IPS-15b (cell line): ENCODE measurements around the gene SLC35C1.
A peak's percentile ranks its signal among the peaks of the same experiment; 100 is the strongest.

Experiments
- H3K27me3 ChIP-seq: one replicate; pipeline ENCODE4 v1.6.1; 2013; ENCODE audit warnings: low read length; ENCODE audit not compliant: control insufficient read depth, insufficient read depth
- H3K36me3 ChIP-seq: one replicate; pipeline ENCODE4 v1.6.1; 2013; ENCODE audit warnings: low read length; ENCODE audit not compliant: control insufficient read depth, insufficient read depth
- H3K4me1 ChIP-seq: one replicate; pipeline ENCODE4 v1.6.1; 2013; ENCODE audit warnings: mild to moderate bottlenecking, low read length; ENCODE audit not compliant: control insufficient read depth, insufficient read depth
- H3K4me3 ChIP-seq: one replicate; pipeline ENCODE4 v1.5.1; 2013; ENCODE audit warnings: low read depth, low read length
- H3K9ac ChIP-seq: one replicate; pipeline ENCODE4 v1.6.1; 2013; ENCODE audit warnings: low read depth, mild to moderate bottlenecking, low read length
- H3K9me3 ChIP-seq: one replicate; pipeline ENCODE4 v1.6.1; 2013; ENCODE audit warnings: mild to moderate bottlenecking, low read length; ENCODE audit not compliant: control insufficient read depth, insufficient read depth

The SLC35C1 gene

GRCh38 chr11:45804761-45805304 lies at the start of gene SLC35C1:
Gene SLC35C1, plus strand, starts transcription at chr11:45805149. Its CDS starts 653 bp downstream, at chr11:45805802.
- Histone ChIP-seq H3K4me1 (peaks cover 8% of the 10 kb centered on the region), H3K9me3 (no peaks in the 10 kb centered on the region), H3K36me3 (peaks cover 6% of the 10 kb centered on the region), H3K27me3 (peaks cover 26% of the 10 kb centered on the region), H3K4me3 (peak within 1 kb of the TSS; percentile 85), H3K9ac (peak within 1 kb of the TSS; percentile 70)

- H3K4me1 ChIP-seq, result peaks cover 2% of the 10 kb centered on the region
- H3K27me3 ChIP-seq, result no peaks in the 10 kb centered on the region
- H3K4me3 ChIP-seq, result no peak overlapping the region
- no peaks in the 10 kb centered on the region for H3K9me3 ChIP-seq
- H3K9ac ChIP-seq, result no peak overlapping the region
- no peaks in the 10 kb centered on the region for H3K36me3 ChIP-seq
Observed at GRCh38 chr11:45755281-45755859, 49.6 kb upstream of the SLC35C1 start.

- Histone ChIP-seq H3K27me3 (no peaks in the 10 kb centered on the region), H3K4me1 (peaks cover 2% of the 10 kb centered on the region), H3K4me3 (no peak overlapping the region), H3K36me3 (no peaks in the 10 kb centered on the region), H3K9ac (no peak overlapping the region), H3K9me3 (no peaks in the 10 kb centered on the region)
Observed at GRCh38 chr11:45756384-45757010, 48.5 kb upstream of the SLC35C1 start.

- Histone ChIP-seq H3K36me3 (no peaks in the 10 kb centered on the region), H3K4me1 (peaks cover 2% of the 10 kb centered on the region), H3K4me3 (no peak overlapping the region), H3K9me3 (no peaks in the 10 kb centered on the region), H3K9ac (no peak overlapping the region), H3K27me3 (no peaks in the 10 kb centered on the region)
Observed at GRCh38 chr11:45757672-45758071, 47.3 kb upstream of the SLC35C1 start.

DNA sequence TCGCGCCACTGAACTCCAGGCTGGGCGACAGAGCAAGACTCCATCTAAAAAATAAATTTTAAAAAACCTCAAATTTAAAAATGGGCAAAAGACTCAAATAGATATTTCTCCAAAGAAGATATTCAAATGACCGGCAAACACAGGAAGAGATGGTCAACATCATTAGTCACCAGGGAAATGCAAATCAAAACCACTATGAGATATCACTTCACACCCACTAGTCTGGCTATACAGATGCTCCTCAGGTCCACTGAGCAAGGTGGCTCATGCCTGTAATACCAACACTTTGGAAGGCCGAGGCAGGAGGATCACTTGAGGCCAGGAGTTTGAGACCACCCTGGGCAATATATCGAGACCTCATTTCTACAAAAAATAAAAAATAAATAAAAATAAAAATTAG lies 43.3 kb upstream of the SLC35C1 start:
- H3K4me3 ChIP-seq, result no peak overlapping the region
- no peak overlapping the region for H3K9ac ChIP-seq
- H3K36me3 ChIP-seq, result no peaks in the 10 kb centered on the region
- H3K27me3 ChIP-seq, result no peaks in the 10 kb centered on the region
- H3K4me1 ChIP-seq, result peaks cover 2% of the 10 kb centered on the region
- H3K9me3 ChIP-seq, result no peaks in the 10 kb centered on the region

- H3K9ac ChIP-seq, result no peak overlapping the region
- no peaks in the 10 kb centered on the region for H3K4me1 ChIP-seq
- H3K4me3 ChIP-seq, result no peak overlapping the region
- no peaks in the 10 kb centered on the region for H3K9me3 ChIP-seq
- H3K27me3 ChIP-seq, result no peaks in the 10 kb centered on the region
- no peaks in the 10 kb centered on the region for H3K36me3 ChIP-seq
Observed at GRCh38 chr11:45765107-45765668, 39.8 kb upstream of the SLC35C1 start.

GRCh38 chr11:45765836-45766235 lies 39.1 kb upstream of the SLC35C1 start:
- Histone ChIP-seq H3K9ac (no peak overlapping the region), H3K36me3 (no peaks in the 10 kb centered on the region), H3K4me1 (peaks cover under 1% of the 10 kb centered on the region), H3K9me3 (no peaks in the 10 kb centered on the region), H3K27me3 (peaks cover under 1% of the 10 kb centered on the region), H3K4me3 (no peak overlapping the region)

- H3K27me3 ChIP-seq, result peaks cover 6% of the 10 kb centered on the region
- H3K9me3 ChIP-seq, result no peaks in the 10 kb centered on the region
- peaks cover 2% of the 10 kb centered on the region for H3K4me1 ChIP-seq
- no peaks in the 10 kb centered on the region for H3K36me3 ChIP-seq
- H3K9ac ChIP-seq, result no peak overlapping the region
- no peak overlapping the region for H3K4me3 ChIP-seq
Observed at GRCh38 chr11:45766469-45766868, 38.5 kb upstream of the SLC35C1 start.

DNA sequence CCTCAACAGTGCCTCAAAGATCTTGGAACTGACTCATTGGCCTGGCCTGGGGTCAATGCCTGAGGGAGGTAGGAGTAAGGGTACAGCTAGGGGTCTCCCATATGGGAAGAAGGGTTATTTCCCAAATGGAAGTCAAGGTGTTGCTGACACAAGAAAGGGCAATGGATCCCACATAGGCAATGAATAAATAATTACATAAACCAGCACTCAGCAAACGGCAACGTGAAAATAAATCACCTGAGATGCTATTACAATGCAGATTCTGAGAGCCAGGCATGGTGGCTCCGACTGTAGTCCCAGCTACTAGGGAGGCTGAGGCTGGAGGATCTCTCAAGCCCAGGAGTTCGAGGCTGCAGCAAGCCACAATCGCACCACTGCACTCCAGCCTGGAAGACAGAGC lies 36.5 kb upstream of the SLC35C1 start:
- H3K9me3 ChIP-seq, result no peaks in the 10 kb centered on the region
- no peak overlapping the region for H3K4me3 ChIP-seq
- peaks cover 10% of the 10 kb centered on the region for H3K27me3 ChIP-seq
- no peaks in the 10 kb centered on the region for H3K36me3 ChIP-seq
- peaks cover 2% of the 10 kb centered on the region for H3K4me1 ChIP-seq
- H3K9ac ChIP-seq, result no peak overlapping the region

DNA sequence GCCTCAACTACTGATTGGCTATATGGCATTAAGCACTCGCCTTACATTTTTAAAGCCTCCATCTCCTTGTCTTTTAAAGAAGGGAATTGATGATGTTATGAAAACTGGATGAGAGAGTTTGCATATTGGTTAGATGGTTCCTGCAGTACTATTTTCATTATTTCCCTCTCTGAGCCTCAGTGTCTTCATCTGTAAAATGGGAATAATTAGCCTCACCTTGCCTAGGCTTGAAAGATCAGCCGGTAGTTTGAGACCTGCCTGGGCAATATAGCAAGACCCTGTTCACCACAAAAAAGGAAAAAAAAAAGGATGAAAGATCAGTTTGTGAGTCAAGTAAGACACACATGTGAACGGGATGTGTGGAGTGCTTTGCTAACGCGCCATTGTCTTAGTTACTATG lies 35.0 kb upstream of the SLC35C1 start:
- Histone ChIP-seq H3K9ac (no peak overlapping the region), H3K4me3 (no peak overlapping the region), H3K27me3 (peaks cover 10% of the 10 kb centered on the region), H3K4me1 (peaks cover 2% of the 10 kb centered on the region), H3K9me3 (no peaks in the 10 kb centered on the region), H3K36me3 (no peaks in the 10 kb centered on the region)

DNA sequence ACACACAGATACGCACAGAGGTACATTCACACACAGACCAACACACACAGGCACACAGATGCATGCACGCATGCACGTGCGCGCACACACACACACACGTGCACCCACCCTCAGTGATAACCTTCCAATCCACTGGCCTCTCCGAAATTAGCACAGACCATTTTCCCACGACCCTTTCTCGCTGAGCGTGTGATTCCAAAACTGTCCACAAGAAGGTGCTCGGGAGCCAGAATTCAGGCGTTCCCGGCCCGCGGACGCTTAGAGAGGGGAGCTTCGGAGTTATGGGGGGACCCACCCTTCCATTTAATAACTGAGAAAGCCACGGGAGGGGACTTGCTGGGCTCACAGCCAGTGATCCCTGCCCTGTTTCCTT lies 33.8 kb upstream of the SLC35C1 start:
- peaks cover 10% of the 10 kb centered on the region for H3K27me3 ChIP-seq
- H3K9ac ChIP-seq, result no peak overlapping the region
- H3K9me3 ChIP-seq, result no peaks in the 10 kb centered on the region
- H3K4me1 ChIP-seq, result peaks cover 2% of the 10 kb centered on the region
- H3K36me3 ChIP-seq, result no peaks in the 10 kb centered on the region
- peak overlapping the region; percentile 83 for H3K4me3 ChIP-seq
